Ovary (tissue), 9 donors: ENCODE data around the gene PAX8. TPM values are rescaled to one million over a fixed set of nuclear protein-coding genes. Genes with fewer than 3 reads are reported as not detected.

Experiments used
- DNase-seq, 5 donors: peaks; one replicate each; pipeline ENCODE4 v3.0.0-alpha.2; 2019 to 2020
- H3K27ac ChIP-seq, 2 donors: fragments of 200-600 bp; one replicate each; pipeline versions ENCODE4 v1.5.1 to v1.8.0; 2019 to 2022
- H3K27me3 ChIP-seq: fragments of 200-600 bp; one replicate; pipeline ENCODE4 v1.8.0; 2022
- H3K36me3 ChIP-seq: fragments of 200-600 bp; sonication (generic); one replicate; pipeline ENCODE4 v1.5.1; 2019
- H3K4me1 ChIP-seq: one replicate; pipeline ENCODE4 v1.8.1; 2013; ENCODE audit warnings: mild to moderate bottlenecking, moderate library complexity; ENCODE audit not compliant: insufficient read depth
- H3K4me3 ChIP-seq: fragments of 200-600 bp; sonication (generic); one replicate; pipeline ENCODE4 v1.5.1; 2017
- H3K9me3 ChIP-seq, 2 donors: fragments of 200-600 bp in 1 of 2; sonication (generic) in 1 of 2; one replicate each; pipeline versions ENCODE4 v1.5.1 to v1.8.1; 2013 to 2019; ENCODE audit warnings: mild to moderate bottlenecking in 1 of 2, moderate library complexity in 1 of 2
- EP300 ChIP-seq: sonication (generic); formaldehyde crosslinking; IDR thresholded peaks from one replicate; pipeline ENCODE4 v1.6.1; 2017; ENCODE audit warnings: antibody characterized with exemption
- POLR2A ChIP-seq: fragments of 450-650 bp; IDR thresholded peaks from one replicate; pipeline ENCODE4 v1.6.1; 2017; ENCODE audit warnings: antibody characterized with exemption, mild to moderate bottlenecking, moderate library complexity
- WGBS, 3 donors: extraction: QIAGEN DNeasy Blood & Tissue Kit in 1 of 3; methylation state at CpG; one replicate each; pipeline versions ENCODE4 v1.1.5 to v1.1.7; 2013 to 2017; 5-methylcytosine and 5-hydroxymethylcytosine counted together
- intact Hi-C, 4 donors: fragments of 100-400 bp; cut with DNase I; formaldehyde crosslinking; loops; one replicate each; pipeline versions ENCODE4 v1.11.0 to v1.15.1; 2022 to 2023
- polyA plus RNA-seq, 2 donors: library from polyadenylated mRNA; stranded (reverse); fragments of 200-250 nt in 1 of 2; fragments of 350-450 nt in 1 of 2; fragmentation: Illumina TruSeq in 1 of 2; extraction: RNeasy Lipid Tissue Mini Kit (QIAGEN cat#74804) in 1 of 2; gene quantifications; one replicate each; pipeline ENCODE4 v1.2.3, GENCODE V29; 2013 to 2014
- total RNA-seq, 7 donors: library from RNA; depleted of rRNA in 2 of 7; stranded (reverse); fragments of >200 nt in 2 of 7; fragmentation: NEBNext Ultra II Directional in 3 of 7; extraction: Animal tissue kit (Norgen Biotek cat#: 25700) in 3 of 7; gene quantifications; one replicate each; pipeline versions ENCODE4 v1.1.0 to v1.2.4, GENCODE V29; 2016 to 2023
- TF ChIP-seq, protein P1 (sequence below), 3 donors: fragments of 450-650 bp in 2 of 3; fragments of 200-600 bp in 1 of 3; IDR thresholded peaks; one replicate each; pipeline versions ENCODE4 v1.5.1 to v1.8.0; 2016 to 2022; ENCODE audit warnings: antibody characterized with exemption in 3 of 3, mild to moderate bottlenecking in 1 of 3
- donor health status: DM: no; HTN: no; CAD: no; lungs with moderate emphysema.
- donor health status: DM: no; HTN: no; CAD: no.
- donor health status: Bipolar disorder and iron deficiency.
- donor health status: DM: yes; HTN: yes; CAD: no.
- donor health status: DM: no; HTN: no; CAD: no.
- donor health status: DM: yes; HTN: yes; CAD: no.

Gene PAX8
- total and polyA plus RNA-seq, 9 donors: 0.15 to 90.1 (median 9.6) TPM

DNA sequence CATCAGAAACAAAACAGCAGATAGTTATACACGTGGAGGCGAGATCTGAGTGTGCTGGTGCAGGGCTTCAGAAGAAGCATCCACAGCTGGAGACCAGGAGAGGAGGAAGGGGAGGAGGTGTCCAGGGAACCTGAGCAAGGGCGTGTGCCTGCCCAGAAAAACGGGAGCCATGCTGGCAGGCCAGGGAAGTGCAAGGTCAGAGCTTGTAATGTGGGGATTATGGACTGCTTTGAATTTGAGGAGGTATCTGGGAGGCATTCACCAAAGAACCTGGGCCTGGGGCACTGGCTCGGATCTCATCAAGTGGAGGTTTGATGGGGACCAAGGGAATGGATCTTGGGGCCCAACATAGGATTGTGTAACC lies 92.3 kb downstream of the PAX8 start:
- H3K36me3 ChIP-seq: no peaks in the 10 kb centered on the region
- no peak overlapping the region for H3K27ac ChIP-seq
- no peaks in the 10 kb centered on the region for H3K9me3 ChIP-seq
- H3K27me3 ChIP-seq: no peaks in the 10 kb centered on the region
- 76 to 78% (median 76%) methylated on average over 5 of the region's 5 CpGs for WGBS, 3 donors
- no peak for DNase-seq
- intact Hi-C loops: no loop called here
- no peak overlapping the region for H3K4me3 ChIP-seq
- H3K4me1 ChIP-seq: peaks cover 4% of the 10 kb centered on the region
- TF ChIP-seq, protein P1, sequence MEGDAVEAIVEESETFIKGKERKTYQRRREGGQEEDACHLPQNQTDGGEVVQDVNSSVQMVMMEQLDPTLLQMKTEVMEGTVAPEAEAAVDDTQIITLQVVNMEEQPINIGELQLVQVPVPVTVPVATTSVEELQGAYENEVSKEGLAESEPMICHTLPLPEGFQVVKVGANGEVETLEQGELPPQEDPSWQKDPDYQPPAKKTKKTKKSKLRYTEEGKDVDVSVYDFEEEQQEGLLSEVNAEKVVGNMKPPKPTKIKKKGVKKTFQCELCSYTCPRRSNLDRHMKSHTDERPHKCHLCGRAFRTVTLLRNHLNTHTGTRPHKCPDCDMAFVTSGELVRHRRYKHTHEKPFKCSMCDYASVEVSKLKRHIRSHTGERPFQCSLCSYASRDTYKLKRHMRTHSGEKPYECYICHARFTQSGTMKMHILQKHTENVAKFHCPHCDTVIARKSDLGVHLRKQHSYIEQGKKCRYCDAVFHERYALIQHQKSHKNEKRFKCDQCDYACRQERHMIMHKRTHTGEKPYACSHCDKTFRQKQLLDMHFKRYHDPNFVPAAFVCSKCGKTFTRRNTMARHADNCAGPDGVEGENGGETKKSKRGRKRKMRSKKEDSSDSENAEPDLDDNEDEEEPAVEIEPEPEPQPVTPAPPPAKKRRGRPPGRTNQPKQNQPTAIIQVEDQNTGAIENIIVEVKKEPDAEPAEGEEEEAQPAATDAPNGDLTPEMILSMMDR (IDR thresholded peaks at IDR 0.05): no peak

DNA sequence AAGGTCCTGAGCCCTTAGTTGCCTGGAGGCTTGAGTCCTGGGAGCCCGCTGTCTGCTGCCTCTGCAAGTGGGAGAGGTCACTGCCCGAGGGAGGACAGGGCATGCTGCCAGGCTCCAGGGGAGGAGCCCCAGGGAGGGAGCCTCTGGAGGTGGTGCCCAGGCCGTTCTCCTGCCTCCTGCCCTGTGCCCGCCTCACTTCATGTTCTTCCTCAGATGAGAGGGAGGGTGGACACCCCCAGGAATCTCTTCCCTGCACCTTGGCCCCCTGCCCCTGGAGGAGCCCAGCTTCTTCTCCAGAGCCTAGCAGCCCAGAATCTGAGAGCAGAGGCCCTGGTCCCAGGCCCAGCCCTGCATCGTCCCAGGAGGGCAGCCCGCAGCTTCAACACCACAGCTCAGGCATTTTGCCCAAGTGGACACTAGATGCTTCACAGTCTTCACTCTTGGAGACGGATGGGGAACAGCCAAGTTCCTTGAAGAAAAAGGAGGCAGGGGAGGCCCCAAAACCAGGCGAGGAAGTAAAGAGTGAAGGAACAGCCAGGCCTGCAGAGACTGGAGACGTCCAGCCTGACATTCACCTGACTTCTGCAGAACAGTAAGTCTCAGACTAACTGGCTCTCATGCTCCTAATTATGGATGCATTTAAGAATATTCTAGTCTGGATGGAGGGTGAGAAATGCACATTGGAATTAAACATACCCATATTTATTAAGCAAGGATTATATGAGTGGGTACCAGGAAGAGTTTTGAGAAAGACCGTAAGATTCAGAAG lies 92.9 kb downstream of the PAX8 start:
- no peaks in the 10 kb centered on the region for H3K9me3 ChIP-seq
- intact Hi-C loops: no loop called here
- WGBS, 3 donors: 70 to 71% (median 70%) methylated on average over 10 of the region's 10 CpGs
- H3K27me3 ChIP-seq: no peaks in the 10 kb centered on the region
- no peaks in the 10 kb centered on the region for H3K36me3 ChIP-seq
- H3K27ac ChIP-seq: no peak overlapping the region
- TF ChIP-seq POLR2A (no peak), EP300 (no peak)
- TF ChIP-seq, protein P1 (IDR thresholded peaks at IDR 0.05): no peak
- peaks cover 6% of the 10 kb centered on the region for H3K4me1 ChIP-seq
- no peak overlapping the region for H3K4me3 ChIP-seq
- DNase-seq: no peak

DNA sequence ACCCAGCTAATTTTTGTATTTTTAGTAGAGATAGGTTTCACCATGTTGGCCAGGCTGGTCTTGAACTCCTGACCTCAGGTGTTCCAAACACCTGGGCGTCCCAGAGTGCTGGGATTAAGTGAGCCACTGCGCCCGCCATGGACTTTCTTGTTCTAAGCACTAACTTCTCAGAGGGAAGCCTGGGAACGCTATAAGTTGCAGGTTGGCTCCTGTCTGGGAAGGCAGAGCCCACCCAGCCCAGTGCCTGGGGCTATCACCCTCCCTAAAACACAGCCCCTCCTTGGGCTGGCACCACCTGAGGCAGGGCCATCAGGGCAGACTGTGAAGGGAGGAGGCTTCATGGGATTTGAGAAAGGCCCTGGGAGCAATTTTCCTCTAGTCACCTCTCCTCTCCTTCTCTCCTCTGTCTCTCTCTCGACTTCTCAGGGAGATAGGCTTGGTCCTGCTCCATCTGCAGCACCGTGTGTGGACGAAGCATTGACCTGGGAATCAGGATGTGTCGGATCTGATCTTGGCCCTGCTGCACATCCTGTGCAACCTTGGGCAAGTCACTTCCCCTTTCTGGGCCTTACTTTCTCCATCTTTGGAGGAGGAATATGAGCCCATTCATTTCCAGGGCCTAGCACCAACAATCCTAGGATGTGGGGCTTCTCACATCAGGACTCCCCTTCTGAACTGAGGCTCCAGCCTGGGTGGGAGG lies 94.0 kb downstream of the PAX8 start:
- no peak for TF ChIP-seq EP300
- intact Hi-C loops: no loop called here
- Histone ChIP-seq H3K27me3 (no peaks in the 10 kb centered on the region), H3K4me1 (peaks cover 6% of the 10 kb centered on the region), H3K9me3 (no peaks in the 10 kb centered on the region), H3K4me3 (no peak overlapping the region), H3K27ac (no peak overlapping the region), H3K36me3 (no peaks in the 10 kb centered on the region)
- WGBS, 3 donors: 86 to 90% (median 88%) methylated on average over 8 of the region's 8 CpGs
- DNase-seq: no peak

DNA sequence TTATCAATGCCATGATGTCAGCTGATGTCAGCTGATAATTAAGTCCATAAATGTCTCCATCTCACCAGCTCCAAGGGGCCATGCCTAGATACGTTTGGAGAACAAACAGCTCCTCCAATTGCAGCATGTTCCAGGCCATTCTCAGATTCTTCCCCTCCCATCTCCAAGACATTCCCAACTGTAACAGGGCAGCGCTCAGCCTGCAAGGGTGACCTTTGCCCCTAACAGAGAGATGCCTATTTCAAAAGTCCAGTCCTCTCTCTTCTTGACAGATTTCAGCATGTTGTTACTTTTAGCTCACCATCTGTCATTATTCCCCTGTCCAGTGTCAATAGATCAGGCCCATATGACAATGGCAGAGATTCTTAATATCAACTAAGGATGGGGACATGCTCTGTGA lies 95.0 kb downstream of the PAX8 start:
- WGBS, 3 donors: 76 to 91% (median 89%) methylated on average over 2 of the region's 2 CpGs
- no peaks in the 10 kb centered on the region for H3K36me3 ChIP-seq
- TF ChIP-seq, protein P1 (IDR thresholded peaks at IDR 0.05): no peak
- TF ChIP-seq POLR2A: no peak
- TF ChIP-seq EP300: no peak
- DNase-seq: no peak
- no peak overlapping the region for H3K27ac ChIP-seq
- no peak overlapping the region for H3K4me3 ChIP-seq
- H3K27me3 ChIP-seq: no peaks in the 10 kb centered on the region
- intact Hi-C loops: no loop called here
- H3K4me1 ChIP-seq: peaks cover 6% of the 10 kb centered on the region
- H3K9me3 ChIP-seq: no peaks in the 10 kb centered on the region

DNA sequence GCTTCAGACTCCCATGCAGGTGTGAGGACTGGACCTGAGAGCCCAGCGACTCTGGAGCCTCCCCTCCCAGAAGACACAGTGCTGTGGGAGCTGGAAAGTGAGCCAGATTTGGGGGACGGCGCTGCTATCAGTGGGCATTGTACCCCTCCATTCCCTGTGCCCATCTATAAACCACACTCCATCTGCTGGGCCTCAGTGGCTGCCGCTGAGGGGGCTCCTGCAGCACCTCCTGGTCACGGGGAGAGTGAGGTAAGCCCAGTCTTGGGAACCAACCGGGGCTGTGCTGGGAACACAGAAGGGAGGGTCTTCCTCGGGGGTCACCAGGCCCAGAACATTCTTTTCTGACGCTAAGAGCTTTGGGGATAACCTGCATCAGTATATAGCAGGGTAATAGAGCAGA lies 95.5 kb downstream of the PAX8 start:
- H3K27me3 ChIP-seq: no peaks in the 10 kb centered on the region
- 90 to 92% (median 90%) methylated on average over 8 of the region's 8 CpGs for WGBS, 3 donors
- intact Hi-C loops: no loop called here
- H3K27ac ChIP-seq: no peak overlapping the region
- H3K4me1 ChIP-seq: peaks cover 6% of the 10 kb centered on the region
- no peaks in the 10 kb centered on the region for H3K9me3 ChIP-seq
- no peaks in the 10 kb centered on the region for H3K36me3 ChIP-seq
- TF ChIP-seq EP300 (no peak), POLR2A (no peak)
- TF ChIP-seq, protein P1 (IDR thresholded peaks at IDR 0.05): no peak
- no peak overlapping the region for H3K4me3 ChIP-seq
- no peak for DNase-seq
